ENCODE data around the gene INCA1.

The INCA1 gene

GRCh38 chr17:4971826-4972225 is 25.5 kb downstream of the INCA1 start:
- no peak for DNase-seq (ENCODE audit: low read depth in 3 of 3)

- DNase-seq (ENCODE audit: low read depth in 3 of 3) = no peak
Observed at GRCh38 chr17:4970273-4970672, 27.0 kb downstream of the INCA1 start.

GRCh38 chr17:4969551-4970173 is 27.7 kb downstream of the INCA1 start:
- DNase-seq (ENCODE audit: low read depth in 3 of 3) = peak in 2 of 3 donors; percentile 24 to 38

DNA sequence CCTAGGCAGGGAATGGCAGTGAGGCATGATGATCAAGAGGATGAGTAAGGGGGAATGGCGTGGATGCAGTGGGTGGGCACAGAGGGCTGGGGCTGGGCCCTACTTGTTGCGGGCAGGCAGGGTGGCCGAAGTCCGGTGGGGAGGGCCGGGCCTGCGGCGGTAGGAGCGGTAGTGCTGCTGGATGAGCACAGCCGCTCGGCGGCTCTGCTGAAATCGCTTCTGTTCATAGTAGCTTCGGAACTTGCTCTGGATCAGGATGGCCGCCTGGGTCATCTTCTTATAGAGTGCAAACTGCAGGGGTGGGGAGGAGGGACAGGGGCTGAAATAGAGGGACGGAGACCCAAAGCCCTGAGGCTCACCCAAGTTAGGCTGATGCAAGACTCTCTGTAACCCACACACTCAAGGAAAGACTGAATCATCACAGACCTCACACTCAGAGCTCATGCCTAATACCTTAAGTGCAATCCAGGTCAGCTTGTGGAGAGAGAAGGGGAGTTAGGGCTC is 28.2 kb downstream of the INCA1 start:
- peak in 1 of 3 donors; percentile 47 for DNase-seq (ENCODE audit: low read depth in 3 of 3)

DNA sequence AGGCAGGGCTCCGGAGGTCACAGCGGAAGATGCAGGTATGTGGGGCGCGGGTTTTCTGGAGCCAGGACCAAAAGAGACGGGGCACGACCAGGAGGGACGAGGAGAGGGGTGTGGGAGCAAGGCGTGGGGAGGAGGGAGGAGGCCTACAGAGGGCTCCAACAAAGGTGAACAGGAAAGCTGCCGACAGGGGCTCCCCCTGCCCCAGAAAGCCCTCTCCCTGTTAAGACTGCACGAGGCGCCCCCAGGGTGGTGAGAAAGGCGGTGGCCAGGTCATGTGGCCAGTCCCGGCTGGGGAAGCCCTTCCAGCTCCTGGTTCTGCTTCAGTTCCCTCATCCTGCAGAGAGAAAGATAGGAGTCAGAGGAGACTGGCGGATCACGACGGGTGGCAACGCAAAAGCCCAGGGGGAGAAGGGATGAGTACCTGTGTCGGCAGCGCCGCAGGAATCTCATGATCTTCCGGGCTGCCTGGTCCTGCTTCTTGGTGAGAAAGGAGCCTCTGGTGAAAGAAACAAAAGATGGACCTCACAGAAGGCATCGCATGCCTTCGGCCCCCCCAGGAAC is 28.8 kb downstream of the INCA1 start:
- no peak for DNase-seq (ENCODE audit: low read depth in 3 of 3)

GRCh38 chr17:4967539-4968485 is 29.5 kb downstream of the INCA1 start, which contains the start of gene SPAG7:
Gene SPAG7 (minus strand): TSS chr17:4967817. CDS start chr17:4967804, 13 bp downstream.
- peak; percentile 84 to 89 (median 87) for DNase-seq (ENCODE audit: low read depth in 3 of 3)

- DNase-seq (ENCODE audit: low read depth in 3 of 3) = peak; percentile 81 to 91 (median 83)
Observed at GRCh38 chr17:4966844-4967538, 30.3 kb downstream of the INCA1 start.

DNA sequence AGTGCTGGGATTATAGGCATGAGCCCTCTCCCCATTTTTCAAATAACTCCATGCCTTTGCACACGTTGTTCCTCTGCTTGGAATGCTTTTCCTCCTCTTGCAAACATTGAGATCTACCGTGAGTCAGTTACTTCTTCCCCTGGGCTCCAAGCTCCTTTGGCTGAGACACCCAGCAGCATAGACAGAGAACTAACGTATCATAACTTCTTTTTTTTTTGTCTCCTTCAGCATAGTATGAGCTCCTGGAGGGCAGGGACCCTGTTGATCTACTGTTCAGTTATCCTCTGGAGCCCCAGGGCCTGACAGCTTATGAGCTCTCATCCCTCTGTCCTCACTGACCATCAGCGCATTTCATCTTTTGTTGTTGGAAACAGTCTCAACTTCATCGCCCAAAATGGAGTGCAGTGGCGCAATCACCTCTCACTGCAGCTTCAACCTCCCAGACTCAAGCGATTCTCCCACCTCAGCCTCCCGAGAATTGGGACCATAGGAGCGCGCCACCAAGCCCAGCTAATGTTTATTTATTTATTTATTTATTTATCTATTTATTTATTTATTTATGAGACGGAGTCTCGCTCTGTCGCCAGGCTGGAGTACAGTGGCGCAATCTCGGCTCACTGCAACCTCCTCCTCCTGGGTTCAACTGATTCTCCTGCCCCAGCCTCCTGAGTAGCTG is 31.9 kb downstream of the INCA1 start:
- no peak for DNase-seq (ENCODE audit: low read depth in 3 of 3)

DNA sequence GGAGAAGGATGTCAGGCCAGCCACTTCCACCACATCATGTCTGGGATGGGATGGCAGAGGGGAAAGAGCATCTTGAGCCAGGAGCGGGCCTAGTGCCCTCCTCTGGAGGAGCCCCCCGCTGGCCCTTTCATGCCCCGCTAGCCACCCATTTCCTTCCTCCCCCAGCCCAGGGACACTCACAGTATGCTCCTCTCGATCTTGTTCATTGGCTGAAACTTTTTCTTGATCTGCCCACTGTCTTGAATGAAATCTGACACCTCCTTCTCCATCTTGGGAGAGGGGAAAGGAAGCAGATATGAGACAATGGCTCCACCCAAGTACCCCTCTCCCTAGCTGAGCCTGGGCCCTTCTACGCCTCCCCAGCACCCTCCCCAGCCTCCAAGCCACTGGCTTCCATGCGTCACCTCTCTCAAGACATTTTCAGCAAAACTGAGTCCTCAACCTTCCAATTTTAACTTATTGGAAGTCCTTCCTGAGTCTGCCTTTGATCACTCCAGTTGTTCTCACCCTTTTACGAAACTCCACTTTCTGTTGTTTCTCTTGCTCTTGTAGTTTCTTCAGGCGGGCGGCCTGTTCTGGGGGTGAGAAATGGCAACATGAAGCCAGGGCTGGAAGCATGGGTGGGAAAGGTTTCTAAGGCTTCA is 36.9 kb downstream of the INCA1 start:
- no peak for DNase-seq (ENCODE audit: low read depth in 3 of 3)

GRCh38 chr17:4959261-4959965 is 37.9 kb downstream of the INCA1 start:
- no peak for DNase-seq (ENCODE audit: low read depth in 3 of 3)

DNA sequence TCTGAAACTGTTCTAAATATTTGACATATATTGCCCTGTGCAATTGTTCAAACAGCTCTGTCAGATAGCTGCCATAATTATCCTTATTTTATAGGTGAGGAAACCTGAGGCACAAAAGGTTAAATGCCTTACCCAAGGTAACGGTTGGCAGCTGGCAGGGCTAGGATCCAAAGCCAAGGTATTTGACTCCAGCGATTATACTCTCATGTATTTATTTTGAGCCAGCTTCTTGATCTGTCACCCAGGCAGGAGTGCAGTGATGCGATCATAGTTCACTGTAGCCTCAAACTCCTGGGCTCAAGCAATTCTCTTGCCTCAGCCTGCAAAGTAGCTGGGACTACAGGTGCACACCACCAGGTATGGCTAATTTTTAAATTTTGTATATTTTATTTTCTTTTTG is 39.2 kb downstream of the INCA1 start:
- no peak for DNase-seq (ENCODE audit: low read depth in 3 of 3)

- DNase-seq (ENCODE audit: low read depth in 3 of 3) = no peak
Observed at GRCh38 chr17:4956493-4957061, 40.7 kb downstream of the INCA1 start.

DNA sequence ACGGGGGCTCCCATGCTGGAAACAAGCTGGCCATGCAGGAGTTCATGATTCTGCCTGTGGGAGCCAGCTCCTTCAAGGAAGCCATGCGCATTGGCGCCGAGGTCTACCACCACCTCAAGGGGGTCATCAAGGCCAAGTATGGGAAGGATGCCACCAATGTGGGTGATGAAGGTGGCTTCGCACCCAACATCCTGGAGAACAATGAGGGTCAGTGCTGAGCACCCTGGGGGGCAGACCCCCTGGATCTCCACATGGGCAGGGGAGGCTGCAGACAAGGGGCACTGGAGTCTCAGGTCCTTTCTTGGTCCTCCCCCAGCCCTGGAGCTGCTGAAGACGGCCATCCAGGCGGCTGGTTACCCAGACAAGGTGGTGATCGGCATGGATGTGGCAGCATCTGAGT is 42.2 kb downstream of the INCA1 start:
- DNase-seq (ENCODE audit: low read depth in 3 of 3) = no peak

GRCh38 chr17:4953451-4953961 is 43.8 kb downstream of the INCA1 start:
- no peak for DNase-seq (ENCODE audit: low read depth in 3 of 3)

- DNase-seq (ENCODE audit: low read depth in 3 of 3) = no peak
Observed at GRCh38 chr17:4951486-4951885, 45.8 kb downstream of the INCA1 start.

DNA sequence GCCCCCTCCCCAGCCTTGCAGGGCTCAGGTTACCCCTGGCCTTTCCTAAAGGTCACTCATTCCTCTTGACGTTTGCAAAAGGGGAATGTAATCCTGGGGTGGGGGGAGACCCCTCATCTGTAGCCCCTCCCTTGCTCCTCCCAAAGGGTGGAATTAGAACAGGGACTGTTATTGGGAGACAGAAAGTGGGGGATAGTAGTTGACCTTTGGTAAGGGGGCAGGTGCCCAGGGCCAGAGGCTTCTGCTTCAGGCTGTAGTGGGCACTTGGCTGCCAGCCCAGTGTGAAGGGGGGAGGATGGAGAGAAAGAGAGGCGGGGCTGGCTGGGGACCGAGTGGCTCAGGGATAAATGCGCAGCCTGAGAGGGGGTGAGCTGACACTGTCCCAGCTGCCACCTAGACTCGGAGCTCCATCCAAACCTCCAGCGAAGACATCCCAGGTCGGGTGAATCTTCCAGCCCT is 46.5 kb downstream of the INCA1 start, which contains the start of gene ENO3:
TSS of gene ENO3 (plus strand) at position 374 of the 459 bp plus-strand sequence. CDS start 711 bp downstream, outside the sequence.
- DNase-seq (ENCODE audit: low read depth in 3 of 3) = no peak

DNA sequence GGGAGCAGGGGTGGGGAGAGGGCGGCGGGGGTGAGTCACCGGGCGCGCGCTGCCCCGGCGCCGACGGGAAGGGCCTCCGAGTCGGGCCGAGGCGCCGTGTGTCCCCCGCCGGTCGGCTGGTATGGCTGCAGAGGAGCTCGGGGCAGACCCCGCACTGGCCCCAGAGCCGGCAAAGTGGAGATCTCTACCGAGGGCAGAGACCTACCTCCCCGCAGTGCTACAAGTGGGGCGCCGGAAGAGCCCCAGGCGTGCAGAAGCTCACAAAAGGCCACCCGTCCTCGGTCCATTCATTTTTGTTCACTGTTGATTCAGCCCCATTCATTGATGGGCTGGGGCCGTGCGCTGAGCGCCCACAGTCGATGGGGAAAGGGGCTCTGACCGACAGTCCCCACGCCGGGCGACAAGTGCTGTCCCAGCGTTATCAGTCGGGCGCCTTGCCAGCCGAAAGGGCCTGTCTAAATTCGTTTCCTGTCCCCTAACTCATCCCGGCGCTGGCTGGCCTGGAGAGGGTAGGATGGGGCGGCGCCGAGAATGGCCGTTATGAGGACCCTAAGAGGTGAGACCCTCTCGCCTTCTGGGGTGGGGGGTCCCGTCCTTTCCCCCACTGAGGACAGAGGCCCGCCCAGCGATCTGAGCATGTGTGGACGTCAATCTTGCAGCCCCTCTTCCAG is 47.1 kb downstream of the INCA1 start:
- peak in 1 of 3 donors; percentile 37 for DNase-seq (ENCODE audit: low read depth in 3 of 3)

GRCh38 chr17:4949321-4950074 is 47.8 kb downstream of the INCA1 start:
- peak in 2 of 3 donors; percentile 61 to 73 for DNase-seq (ENCODE audit: low read depth in 3 of 3)
